Activated T-cell treated with anti-CD3 and anti-CD28 coated beads for 1 hour (primary cell): Measurements from ENCODE around the gene ADAM12.

Experiments
- DNase-seq: peaks from one replicate; pipeline ENCODE4 v3.0.0-alpha.2; 2020; ENCODE audit warnings: low read depth

ADAM12 gene

DNA sequence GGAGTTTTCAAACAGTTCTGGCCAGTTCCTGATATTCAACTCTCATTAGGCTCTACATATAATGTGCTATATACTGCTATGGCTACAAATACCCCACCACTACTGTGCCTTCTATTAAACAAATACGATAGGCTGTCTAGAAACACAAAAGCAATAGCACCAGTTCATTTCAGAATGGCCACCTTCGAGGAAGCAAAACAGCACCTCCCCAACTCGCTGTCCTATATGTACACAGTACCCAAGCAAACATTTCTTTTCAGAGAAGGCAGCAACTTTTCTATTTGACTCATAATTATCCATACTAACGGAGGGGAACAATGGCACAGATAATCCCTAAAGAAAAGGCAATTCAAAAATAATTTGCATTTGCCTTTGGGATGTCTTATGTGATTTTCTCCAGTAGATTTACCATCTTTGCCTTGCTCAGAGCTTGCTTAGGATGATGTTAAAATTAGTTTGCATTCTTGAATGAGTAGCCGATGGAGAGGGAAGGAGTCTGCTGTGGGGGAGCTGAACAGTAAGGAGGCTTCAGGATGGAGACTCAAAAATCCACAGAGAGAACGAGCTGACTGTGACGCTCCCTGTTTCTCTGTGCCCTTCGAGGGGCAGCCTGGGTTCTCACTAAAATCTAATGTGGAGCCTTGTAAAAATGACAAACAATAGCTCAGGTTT, 273.3 kb downstream of the ADAM12 start:
- no peak for DNase-seq

DNA sequence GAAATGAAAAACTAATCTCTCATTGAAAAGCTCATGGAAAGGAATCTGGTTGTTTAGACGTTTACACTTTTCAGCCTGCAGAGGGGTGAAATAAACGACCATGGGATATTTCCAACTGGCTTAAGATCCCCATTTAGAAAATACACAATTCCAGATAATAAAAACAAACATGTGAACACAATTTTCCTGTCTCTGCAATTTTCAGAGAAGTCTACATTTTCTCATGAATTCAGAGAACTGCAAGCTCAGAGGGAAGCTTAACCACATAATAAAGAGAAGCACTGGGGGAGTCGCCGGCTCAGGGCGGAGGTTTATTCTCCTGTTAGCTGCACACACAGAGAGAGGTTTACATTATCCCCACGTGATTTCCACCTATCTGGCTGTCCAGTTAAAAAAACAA, 276.8 kb downstream of the ADAM12 start:
- DNase-seq = no peak

- no peak for DNase-seq
Measured at GRCh38 chr10:126110489-126111180, 277.6 kb downstream of the ADAM12 start.

DNA sequence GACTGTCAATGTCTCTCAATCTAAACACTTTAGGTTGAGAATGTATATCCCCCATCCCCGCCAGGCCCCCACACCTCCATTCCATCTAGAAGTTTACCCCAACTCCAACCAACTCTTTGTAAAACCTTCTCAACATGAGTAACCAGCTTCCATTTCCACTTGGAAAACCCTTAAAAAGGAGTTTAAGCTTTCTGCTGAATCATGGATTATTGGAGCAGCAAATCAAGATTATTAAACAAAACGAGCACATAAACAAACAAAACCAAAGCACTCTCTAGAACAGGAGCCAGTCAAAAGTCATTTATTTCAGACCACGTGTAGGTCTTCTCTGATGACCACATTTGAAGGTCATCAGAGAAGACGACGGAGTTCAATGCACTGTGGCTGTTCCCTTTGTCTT, 278.4 kb downstream of the ADAM12 start:
- DNase-seq = no peak

- DNase-seq = no peak
Measured at GRCh38 chr10:126108693-126109092, 279.6 kb downstream of the ADAM12 start.

GRCh38 chr10:126104767-126105166, 283.5 kb downstream of the ADAM12 start:
- DNase-seq = no peak

GRCh38 chr10:126102636-126103035, 285.6 kb downstream of the ADAM12 start:
- DNase-seq = no peak

- DNase-seq = no peak
Measured at GRCh38 chr10:126101736-126102135, 286.5 kb downstream of the ADAM12 start.

DNA sequence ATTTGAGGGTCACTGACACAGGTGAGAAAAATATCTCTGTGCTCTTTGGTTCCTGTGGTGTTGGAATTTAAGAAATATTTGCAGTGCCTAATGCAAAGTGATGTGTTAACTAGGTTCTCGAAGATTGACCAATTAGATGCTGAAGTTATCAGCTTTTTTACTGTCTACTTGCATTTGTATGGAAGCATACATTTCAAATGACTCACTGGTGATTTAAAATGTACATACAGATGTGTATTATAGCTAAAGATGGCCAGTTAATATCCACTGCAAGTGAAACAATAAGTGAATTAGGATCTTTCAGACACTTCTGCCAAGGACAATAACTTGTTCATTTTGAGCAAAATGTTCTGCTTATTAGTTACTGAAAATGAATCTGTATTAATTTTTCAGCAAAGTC, 287.0 kb downstream of the ADAM12 start:
- DNase-seq = no peak

- DNase-seq = no peak
Measured at GRCh38 chr10:126099366-126099765, 288.9 kb downstream of the ADAM12 start.

- no peak for DNase-seq
Measured at GRCh38 chr10:126098226-126098581, 290.1 kb downstream of the ADAM12 start.

DNA sequence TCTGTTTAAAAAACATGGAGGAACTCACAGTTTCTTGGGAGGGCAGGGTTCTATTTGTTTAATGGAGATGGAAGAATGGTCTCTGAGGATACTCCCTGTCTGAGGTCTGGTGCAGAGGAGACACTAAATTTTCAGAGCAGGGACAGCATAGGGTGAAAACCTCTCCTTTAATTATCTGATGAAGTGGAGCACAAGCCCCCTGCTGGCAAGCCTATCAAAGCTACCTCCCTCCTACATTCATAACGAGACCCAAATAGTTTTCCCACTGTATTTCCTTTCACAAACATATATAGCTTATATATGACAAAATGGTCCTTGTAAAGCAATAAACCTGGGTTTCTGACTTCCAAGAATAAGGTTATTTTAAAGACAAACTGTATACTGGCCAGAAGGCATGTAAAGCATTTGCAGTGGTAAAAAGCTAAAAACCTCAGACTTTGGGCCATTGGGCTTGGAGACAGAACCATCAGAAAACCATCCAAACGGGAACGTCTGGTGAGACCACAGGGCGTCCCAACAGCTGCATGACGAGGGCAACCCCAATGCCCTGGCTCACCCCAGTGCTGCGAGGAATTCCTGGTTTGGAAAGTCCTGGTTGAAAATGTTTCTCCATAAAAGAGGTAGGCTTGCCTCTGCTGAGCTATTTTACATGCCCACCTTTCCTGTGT, 290.6 kb downstream of the ADAM12 start:
- DNase-seq = no peak

DNA sequence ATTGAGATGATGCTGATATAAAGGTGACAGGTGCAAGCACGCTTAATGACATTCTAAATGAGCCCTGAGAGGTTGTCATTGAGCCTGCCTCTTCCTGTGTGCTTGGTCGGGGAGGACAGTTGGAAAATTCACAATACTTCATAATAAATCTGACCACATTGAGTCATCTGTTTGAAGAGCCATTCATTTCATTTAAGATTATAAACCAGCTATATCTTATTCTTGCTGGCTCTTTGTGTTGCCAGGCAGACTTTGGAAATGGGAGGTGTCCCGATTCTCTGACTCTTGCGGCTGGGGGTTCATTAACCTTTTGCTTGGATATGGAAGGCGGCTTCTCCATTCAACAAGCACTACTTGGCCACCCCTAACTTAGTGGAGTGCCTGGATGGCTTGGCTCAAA, 293.7 kb downstream of the ADAM12 start:
- no peak for DNase-seq

DNA sequence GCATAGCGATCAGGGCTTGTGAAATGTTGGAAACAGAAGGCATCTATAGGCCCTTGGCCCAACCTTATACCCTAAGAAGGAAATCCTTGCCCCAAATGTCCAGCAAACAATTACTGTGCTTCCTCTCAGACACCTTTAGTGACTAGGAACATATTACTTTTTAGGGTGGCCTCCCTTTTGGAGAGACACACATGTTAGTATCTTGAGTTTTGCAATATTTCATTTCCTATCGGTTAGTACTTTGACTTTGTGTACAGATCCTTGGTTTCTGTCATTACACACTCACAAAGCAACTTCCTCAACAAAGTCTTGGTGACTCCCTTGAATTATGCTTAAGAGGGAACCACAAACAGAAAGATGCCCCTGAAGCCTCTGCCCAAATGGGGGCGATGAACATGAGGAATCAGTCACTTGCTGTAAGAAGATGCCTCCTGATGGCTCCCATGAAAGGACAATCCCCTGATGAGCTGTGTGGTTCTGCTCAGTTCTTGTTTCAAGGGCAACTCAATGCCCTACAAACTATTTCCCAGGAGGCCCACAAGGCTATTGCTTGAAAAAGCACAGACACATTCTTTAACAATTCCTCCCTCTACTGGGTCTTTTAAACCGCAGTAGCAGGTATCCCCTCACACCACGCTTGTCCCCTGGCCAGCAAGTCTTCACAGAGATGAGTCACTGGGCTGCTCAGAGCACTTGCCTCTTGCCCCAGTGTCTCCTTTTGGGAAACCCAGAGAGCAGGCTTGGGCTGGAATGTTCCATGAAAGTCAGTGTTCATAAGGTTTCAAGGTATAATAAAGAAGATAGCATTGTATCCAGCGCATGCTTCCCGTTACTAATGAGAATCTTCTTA, 295.7 kb downstream of the ADAM12 start:
- no peak for DNase-seq

- DNase-seq = no peak
Measured at GRCh38 chr10:126090911-126091728, 297.2 kb downstream of the ADAM12 start.

DNA sequence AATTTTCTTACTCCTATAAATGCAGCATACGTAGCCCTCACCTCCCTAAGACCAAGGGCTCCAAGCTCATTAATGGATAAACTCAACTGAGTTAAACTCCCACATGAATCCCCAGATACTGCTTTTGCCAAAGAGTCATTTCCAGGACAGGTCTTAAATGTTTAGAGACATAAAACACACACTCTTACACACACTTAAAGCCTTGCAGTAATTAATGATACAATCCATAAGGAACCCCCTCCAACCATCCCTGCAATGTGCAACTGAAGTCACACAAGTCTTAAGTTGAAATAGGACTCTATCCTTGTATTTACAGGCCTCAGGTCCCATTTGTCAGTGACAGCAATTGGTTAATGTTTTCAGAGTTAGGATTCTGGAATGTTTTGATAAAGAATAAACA, 297.8 kb downstream of the ADAM12 start:
- no peak for DNase-seq

GRCh38 chr10:126087796-126088505, 300.3 kb downstream of the ADAM12 start:
- no peak for DNase-seq

DNA sequence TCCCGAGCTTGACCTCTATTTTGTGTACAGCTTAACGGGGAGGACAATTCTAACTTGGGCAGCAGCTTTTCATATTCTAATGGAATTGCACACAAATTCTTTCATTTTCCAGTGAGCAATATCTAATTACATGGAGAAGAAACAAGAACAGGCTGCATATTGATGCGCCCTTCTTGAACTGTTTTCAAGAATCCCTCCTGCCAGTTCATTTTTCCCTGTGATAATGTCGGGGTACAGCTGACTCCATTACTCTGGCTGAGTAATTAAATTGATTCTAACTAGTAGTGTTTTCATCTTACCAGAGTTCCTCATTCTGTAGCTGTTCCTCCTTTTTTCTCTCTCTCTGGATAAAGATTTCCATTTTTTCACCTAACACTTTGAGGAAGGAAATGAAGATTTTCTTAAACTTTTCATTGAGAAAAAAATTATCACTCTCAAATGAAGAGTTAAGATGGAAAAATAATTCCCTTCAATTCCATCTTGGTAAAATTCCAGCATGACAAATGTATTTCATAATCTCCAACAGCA, 301.1 kb downstream of the ADAM12 start:
- no peak for DNase-seq

DNA sequence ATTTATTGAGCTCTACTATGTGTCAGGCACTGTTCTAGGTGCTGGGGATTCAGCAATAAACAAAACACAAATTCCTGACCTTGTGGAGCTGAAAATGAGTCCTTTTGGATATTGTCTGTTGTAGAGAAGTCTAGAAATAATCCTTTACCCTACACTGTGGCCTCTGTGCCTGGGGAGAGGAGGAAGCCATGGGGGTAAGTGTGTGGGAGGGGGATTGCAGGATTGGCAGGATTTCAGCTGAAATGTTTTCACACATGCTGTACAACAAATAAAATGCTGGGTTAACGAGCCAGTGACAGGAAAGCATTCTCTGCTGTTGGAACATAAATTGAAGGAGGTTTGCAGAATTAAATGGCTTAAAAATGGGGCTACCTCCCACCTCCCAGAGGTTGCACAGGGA, 302.5 kb downstream of the ADAM12 start:
- DNase-seq = no peak

- DNase-seq = no peak
Measured at GRCh38 chr10:126084369-126084768, 303.9 kb downstream of the ADAM12 start.

- no peak for DNase-seq
Measured at GRCh38 chr10:126083009-126083408, 305.3 kb downstream of the ADAM12 start.
